Trophoblast cell (in vitro differentiated cells and primary cell): Measurements from ENCODE around the gene TMEM178B.

Source experiments
- DNase-seq, 2 donors: peaks; one replicate each; pipeline ENCODE4 v3.0.0-alpha.2; 2016
- H2AFZ ChIP-seq: 2 replicates; pipeline ENCODE4 v1.6.1; 2013; ENCODE audit warnings: low read length, moderate library complexity, mild to moderate bottlenecking; ENCODE audit not compliant: insufficient read depth, poor library complexity
- H2AK5ac ChIP-seq: 2 replicates; pipeline ENCODE4 v1.6.1; 2013; ENCODE audit warnings: mild to moderate bottlenecking, low read length
- H2BK120ac ChIP-seq: 2 replicates; pipeline ENCODE4 v1.6.1; 2013; ENCODE audit warnings: low read length, mild to moderate bottlenecking, moderate library complexity; ENCODE audit not compliant: insufficient read depth, poor library complexity
- H2BK12ac ChIP-seq: 2 replicates; pipeline ENCODE4 v1.6.1; 2013; ENCODE audit warnings: mild to moderate bottlenecking, low read length, moderate library complexity
- H2BK5ac ChIP-seq: 2 replicates; pipeline ENCODE4 v1.6.1; 2013; ENCODE audit warnings: low read length, low read depth, moderate library complexity, mild to moderate bottlenecking; ENCODE audit not compliant: poor library complexity
- H3K14ac ChIP-seq: 2 replicates; pipeline ENCODE4 v1.6.1; 2013; ENCODE audit warnings: mild to moderate bottlenecking, low read length
- H3K18ac ChIP-seq: 2 replicates; pipeline ENCODE4 v1.6.1; 2013; ENCODE audit warnings: mild to moderate bottlenecking, low read length
- H3K23ac ChIP-seq: 2 replicates; pipeline ENCODE4 v1.6.1; 2013; ENCODE audit warnings: low read length
- H3K27ac ChIP-seq: 2 replicates; pipeline ENCODE4 v1.5.1; 2013; ENCODE audit warnings: low read depth, mild to moderate bottlenecking, inconsistent platforms, low read length, moderate library complexity
- H3K27me3 ChIP-seq: 2 replicates; pipeline ENCODE4 v1.6.1; 2013; ENCODE audit warnings: inconsistent platforms, mild to moderate bottlenecking, low read length, moderate library complexity; ENCODE audit not compliant: insufficient read depth
- H3K36me3 ChIP-seq, 2 experiments: 1 replicate in 1 of 2; 2 replicates in 1 of 2; pipeline ENCODE4 v1.6.1; 2013; ENCODE audit warnings: low read length in 2 of 2, mild to moderate bottlenecking in 2 of 2, moderate library complexity in 1 of 2; ENCODE audit not compliant: insufficient read depth in 2 of 2, control insufficient read depth in 1 of 2
- H3K4ac ChIP-seq: 2 replicates; pipeline ENCODE4 v1.6.1; 2013; ENCODE audit warnings: low read depth, mild to moderate bottlenecking, low read length, moderate library complexity
- H3K4me1 ChIP-seq, 2 experiments: 1 replicate in 1 of 2; 2 replicates in 1 of 2; pipeline ENCODE4 v1.6.1; 2013; ENCODE audit warnings: low read length in 2 of 2, mild to moderate bottlenecking in 2 of 2, moderate library complexity in 1 of 2; ENCODE audit not compliant: insufficient read depth in 2 of 2, control insufficient read depth in 1 of 2
- H3K4me2 ChIP-seq: 2 replicates; pipeline ENCODE4 v1.6.1; 2013; ENCODE audit warnings: inconsistent platforms, mild to moderate bottlenecking, low read length, moderate library complexity
- H3K4me3 ChIP-seq: 2 replicates; pipeline ENCODE4 v1.5.1; 2013; ENCODE audit warnings: mild to moderate bottlenecking, low read depth, low read length, inconsistent platforms
- H3K79me1 ChIP-seq: one replicate; pipeline ENCODE4 v1.6.1; 2013; ENCODE audit warnings: low read length
- H3K79me2 ChIP-seq: 2 replicates; pipeline ENCODE4 v1.6.1; 2013; ENCODE audit warnings: low read length, mild to moderate bottlenecking; ENCODE audit not compliant: control insufficient read depth, insufficient read depth, poor library complexity
- H3K9ac ChIP-seq: 2 replicates; pipeline ENCODE4 v1.6.1; 2013; ENCODE audit warnings: mild to moderate bottlenecking, low read length
- H3K9me3 ChIP-seq: 2 replicates; pipeline ENCODE4 v1.6.1; 2013; ENCODE audit warnings: low read depth, mild to moderate bottlenecking, control low read depth, inconsistent platforms, low read length; ENCODE audit not compliant: insufficient read depth
- H4K12ac ChIP-seq: 2 replicates; pipeline ENCODE4 v1.6.1; 2013; ENCODE audit warnings: low read depth, mild to moderate bottlenecking, low read length, moderate library complexity
- H4K8ac ChIP-seq: 2 replicates; pipeline ENCODE4 v1.6.1; 2013; ENCODE audit warnings: low read depth, mild to moderate bottlenecking, low read length, moderate library complexity
- H4K91ac ChIP-seq: one replicate; pipeline ENCODE4 v1.6.1; 2013; ENCODE audit warnings: low read depth, mild to moderate bottlenecking, low read length, moderate library complexity
- WGBS: extraction: QIAGEN DNeasy Blood & Tissue Kit; methylation state at CpG from one replicate; pipeline ENCODE4 v1.1.7; 2013; ENCODE audit warnings: missing lambda C conversion rate; ENCODE audit not compliant: insufficient read length, insufficient coverage; ENCODE audit errors: extremely low coverage; 5-methylcytosine and 5-hydroxymethylcytosine counted together

Gene TMEM178B

GRCh38 chr7:141361479-141361878 lies 287.6 kb downstream of the TMEM178B start:
- Histone ChIP-seq H3K4me3 (no peak overlapping the region), H3K36me3 (no peaks in the 10 kb centered on the region), H4K8ac (no peak overlapping the region), H3K79me1 (peaks cover 23% of the 10 kb centered on the region), H3K18ac (no peak overlapping the region), H3K9ac (no peak overlapping the region), H3K9me3 (no peaks in the 10 kb centered on the region), H3K4me2 (no peak overlapping the region), H2AK5ac (no peak overlapping the region), H3K23ac (no peak overlapping the region), H3K4ac (no peak overlapping the region), H3K27ac (peak overlapping the region; percentile 82), H2AFZ (no peak overlapping the region), H2BK5ac (peak overlapping the region; percentile 80), H3K79me2 (no peaks in the 10 kb centered on the region), H4K91ac (peak overlapping the region; percentile 78), H2BK12ac (no peak overlapping the region), H3K27me3 (no peaks in the 10 kb centered on the region), H3K14ac (no peak overlapping the region), H3K4me1 (peaks cover 20 to 30% of the 10 kb centered on the region in 2 experiments), H2BK120ac (no peak overlapping the region), H4K12ac (no peak overlapping the region)
- DNase-seq = no peak
- no CpG with 5 or more reads among the region's 2 CpGs for WGBS

GRCh38 chr7:141361960-141362359 lies 288.1 kb downstream of the TMEM178B start:
- DNase-seq = no peak
- Histone ChIP-seq H2AK5ac (no peak overlapping the region), H2BK120ac (peak overlapping the region; percentile 10)

DNA sequence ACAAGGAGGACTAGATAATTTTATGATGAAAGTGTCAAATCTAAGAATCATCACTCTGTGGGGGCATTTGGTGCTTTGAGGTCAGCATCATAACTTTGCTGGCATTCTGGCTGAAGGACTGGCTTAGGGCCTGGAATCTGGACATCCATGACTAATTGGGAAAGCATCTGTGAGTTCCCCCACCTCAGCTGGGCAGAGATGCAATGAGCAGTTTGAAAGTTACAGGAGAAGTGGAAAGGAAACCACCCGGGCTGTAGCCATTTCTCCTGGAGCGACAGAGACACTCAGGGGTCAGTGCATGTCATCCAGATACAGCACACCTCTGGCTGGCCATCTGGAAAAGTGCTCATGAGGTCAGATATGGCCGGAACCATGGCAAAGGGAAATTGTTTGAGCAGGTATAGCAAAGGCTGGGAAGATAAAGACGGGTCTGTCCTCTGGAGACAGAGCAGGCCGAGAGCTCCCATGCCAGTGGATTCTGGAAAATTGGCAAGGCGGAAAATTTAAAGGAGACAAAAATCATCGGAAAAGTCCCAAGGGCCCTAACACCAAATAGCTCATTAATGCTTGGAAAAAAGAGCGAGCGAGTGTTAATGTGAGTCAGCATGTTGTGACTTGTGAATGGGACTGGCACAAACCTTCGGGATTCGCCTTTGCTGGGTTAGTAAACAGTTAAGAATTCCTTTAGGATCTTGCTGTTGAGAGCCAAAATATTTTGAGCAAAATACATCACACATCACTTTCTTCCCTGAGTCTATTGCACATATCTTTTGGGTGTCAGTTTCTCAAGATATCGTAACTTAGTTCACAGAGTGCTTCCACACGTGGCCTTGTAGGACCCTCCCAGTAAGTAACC lies 288.9 kb downstream of the TMEM178B start:
- Histone ChIP-seq H3K79me1 (peaks cover 29% of the 10 kb centered on the region), H3K9ac (no peak overlapping the region), H3K9me3 (no peaks in the 10 kb centered on the region), H2AFZ (no peak overlapping the region), H3K79me2 (no peaks in the 10 kb centered on the region), H3K4me1 (peaks cover 23 to 38% of the 10 kb centered on the region in 2 experiments), H3K36me3 (no peaks in the 10 kb centered on the region), H4K8ac (peak overlapping the region; percentile 43), H3K4ac (peak overlapping the region; percentile 9), H3K27ac (peak overlapping the region; percentile 82), H4K91ac (peak overlapping the region; percentile 77), H3K14ac (peak overlapping the region; percentile 36), H3K23ac (no peak overlapping the region), H2AK5ac (no peak overlapping the region), H2BK120ac (peak overlapping the region; percentile 81), H3K4me3 (no peak overlapping the region), H3K27me3 (no peaks in the 10 kb centered on the region), H3K18ac (no peak overlapping the region), H2BK5ac (peak overlapping the region; percentile 87), H4K12ac (no peak overlapping the region), H3K4me2 (peak overlapping the region; percentile 18), H2BK12ac (peak overlapping the region; percentile 55)
- no CpG with 5 or more reads among the region's 13 CpGs for WGBS
- DNase-seq = peak in 1 of 2 donors; percentile 33

More at GRCh38 chr7:141361960-141362359, 288.1 kb downstream of the TMEM178B start:
- no peak overlapping the region for H3K4me2 ChIP-seq
- H3K4me1 ChIP-seq = peaks cover 23 to 32% of the 10 kb centered on the region in 2 experiments
- no peaks in the 10 kb centered on the region for H3K36me3 ChIP-seq
- H3K4ac ChIP-seq = no peak overlapping the region
- peak overlapping the region; percentile 21 for H2BK12ac ChIP-seq
- WGBS = no CpG with 5 or more reads among the region's 4 CpGs
- H3K27ac ChIP-seq = peak overlapping the region; percentile 82
- H3K14ac ChIP-seq = no peak overlapping the region
- H3K4me3 ChIP-seq = no peak overlapping the region
- H3K79me1 ChIP-seq = peaks cover 26% of the 10 kb centered on the region
- H4K12ac ChIP-seq = no peak overlapping the region
- H3K79me2 ChIP-seq = no peaks in the 10 kb centered on the region
- H3K27me3 ChIP-seq = no peaks in the 10 kb centered on the region
- no peaks in the 10 kb centered on the region for H3K9me3 ChIP-seq
- H3K18ac ChIP-seq = no peak overlapping the region
- H2BK5ac ChIP-seq = peak overlapping the region; percentile 58
- no peak overlapping the region for H3K23ac ChIP-seq
- H2AFZ ChIP-seq = no peak overlapping the region
- H4K91ac ChIP-seq = peak overlapping the region; percentile 33
- no peak overlapping the region for H3K9ac ChIP-seq
- H4K8ac ChIP-seq = no peak overlapping the region

DNA sequence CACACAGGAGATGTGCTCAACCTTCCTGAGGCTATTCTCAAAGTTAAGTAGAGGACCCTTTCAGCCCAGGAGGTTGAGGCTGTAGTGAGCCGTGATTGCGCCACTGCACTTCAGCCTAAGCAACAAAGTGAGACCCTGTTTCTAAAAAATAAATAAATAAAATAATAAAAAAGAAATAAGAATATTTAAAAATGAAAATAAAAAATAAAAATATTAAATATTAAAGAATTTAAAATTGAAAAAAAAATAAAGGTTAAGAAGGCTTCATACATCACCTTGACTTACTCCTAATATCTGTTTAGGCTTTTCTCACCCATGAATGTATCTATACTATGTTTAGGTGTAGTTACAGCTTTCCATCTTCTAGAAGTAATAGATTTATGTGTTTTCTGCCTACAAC lies 289.9 kb downstream of the TMEM178B start:
- Histone ChIP-seq H2BK120ac (peak overlapping the region; percentile 81), H3K27ac (peak overlapping the region; percentile 82), H3K79me2 (no peaks in the 10 kb centered on the region), H2AK5ac (no peak overlapping the region), H3K36me3 (no peaks in the 10 kb centered on the region), H3K9ac (no peak overlapping the region), H2AFZ (no peak overlapping the region), H3K4ac (no peak overlapping the region), H4K8ac (no peak overlapping the region), H2BK5ac (peak overlapping the region; percentile 87), H3K79me1 (peaks cover 29% of the 10 kb centered on the region), H3K4me2 (no peak overlapping the region), H3K4me1 (peaks cover 24 to 39% of the 10 kb centered on the region in 2 experiments), H4K91ac (peak overlapping the region; percentile 77), H3K27me3 (no peaks in the 10 kb centered on the region), H3K4me3 (no peak overlapping the region), H3K18ac (no peak overlapping the region), H4K12ac (no peak overlapping the region), H3K9me3 (no peaks in the 10 kb centered on the region), H3K14ac (no peak overlapping the region), H2BK12ac (no peak overlapping the region), H3K23ac (no peak overlapping the region)
- DNase-seq = no peak
- no CpG with 5 or more reads among the region's 2 CpGs for WGBS
